Right lobe of liver (tissue), 4 donors: Measurements from ENCODE around the gene TBC1D5.

ENCODE experiments used
- POLR2A ChIP-seq: fragments of 450-650 bp; IDR thresholded peaks from one replicate; pipeline ENCODE4 v1.6.1; 2017; ENCODE audit warnings: antibody characterized with exemption, mild to moderate bottlenecking
- TF ChIP-seq, protein P1 (sequence below), 4 donors: fragments of 200-600 bp in 3 of 4; fragments of 450-650 bp in 1 of 4; IDR thresholded peaks; one replicate each; pipeline versions ENCODE4 v1.5.1 to v1.8.0; 2016 to 2022; ENCODE audit warnings: antibody characterized with exemption in 4 of 4, mild to moderate bottlenecking in 2 of 4
- donor health status: DM: no; HTN: no; CAD: no.
- donor health status: DM: no; HTN: no; CAD: no.
- donor health status: DM: no; HTN: yes; CAD: no.

DNA sequence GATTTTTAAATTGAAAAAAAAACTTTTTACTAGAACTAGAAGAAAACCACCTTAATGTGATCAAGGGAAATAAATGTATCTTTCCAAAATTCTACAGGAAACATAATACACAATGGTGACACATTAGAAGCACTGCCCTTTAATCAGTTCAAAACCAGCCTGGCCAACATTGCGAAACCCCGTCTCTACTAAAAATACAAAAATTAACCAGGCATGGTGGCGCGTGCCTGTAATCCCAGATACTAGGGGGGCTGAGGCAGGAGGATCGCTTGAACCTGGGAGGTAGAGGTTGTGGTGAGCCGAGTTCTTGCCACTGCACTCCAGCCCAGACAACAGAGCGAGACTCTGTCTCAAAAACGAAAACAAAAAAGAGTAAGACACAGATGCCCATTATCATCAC lies 134.5 kb downstream of the TBC1D5 start:
- TF ChIP-seq POLR2A, result no peak
- TF ChIP-seq, protein P1, sequence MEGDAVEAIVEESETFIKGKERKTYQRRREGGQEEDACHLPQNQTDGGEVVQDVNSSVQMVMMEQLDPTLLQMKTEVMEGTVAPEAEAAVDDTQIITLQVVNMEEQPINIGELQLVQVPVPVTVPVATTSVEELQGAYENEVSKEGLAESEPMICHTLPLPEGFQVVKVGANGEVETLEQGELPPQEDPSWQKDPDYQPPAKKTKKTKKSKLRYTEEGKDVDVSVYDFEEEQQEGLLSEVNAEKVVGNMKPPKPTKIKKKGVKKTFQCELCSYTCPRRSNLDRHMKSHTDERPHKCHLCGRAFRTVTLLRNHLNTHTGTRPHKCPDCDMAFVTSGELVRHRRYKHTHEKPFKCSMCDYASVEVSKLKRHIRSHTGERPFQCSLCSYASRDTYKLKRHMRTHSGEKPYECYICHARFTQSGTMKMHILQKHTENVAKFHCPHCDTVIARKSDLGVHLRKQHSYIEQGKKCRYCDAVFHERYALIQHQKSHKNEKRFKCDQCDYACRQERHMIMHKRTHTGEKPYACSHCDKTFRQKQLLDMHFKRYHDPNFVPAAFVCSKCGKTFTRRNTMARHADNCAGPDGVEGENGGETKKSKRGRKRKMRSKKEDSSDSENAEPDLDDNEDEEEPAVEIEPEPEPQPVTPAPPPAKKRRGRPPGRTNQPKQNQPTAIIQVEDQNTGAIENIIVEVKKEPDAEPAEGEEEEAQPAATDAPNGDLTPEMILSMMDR (IDR thresholded peaks at IDR 0.05), result no peak
